GM18867 (cell line): ENCODE measurements around the gene USP12.

Source experiments
- ATAC-seq: cut with Tn5 transposase; IDR thresholded peaks from one replicate; pipeline ENCODE4 v1.9.1; 2021; ENCODE audit warnings: mild to moderate bottlenecking, moderate library complexity; ENCODE audit not compliant: unreplicated experiment

Gene USP12

DNA sequence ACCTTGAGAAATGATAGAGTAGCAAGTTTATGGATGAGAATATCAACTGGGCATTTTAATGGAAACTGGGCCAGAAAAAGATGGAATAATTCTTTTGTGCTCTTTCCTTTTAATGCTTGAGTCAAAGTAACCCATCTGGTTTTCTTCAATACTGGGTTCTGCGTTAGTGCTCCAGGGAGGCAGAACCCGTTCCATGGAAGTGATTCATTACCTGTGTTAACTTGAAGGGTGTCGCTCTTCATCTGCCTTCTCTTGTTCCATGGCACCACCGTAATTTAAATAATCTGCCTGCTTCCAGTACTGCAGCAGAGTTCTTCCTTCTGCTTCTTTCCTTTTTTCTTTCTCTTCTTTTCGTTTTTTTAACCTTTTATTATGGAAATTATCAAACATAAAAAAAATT is 14.7 kb upstream of the USP12 start:
- ATAC-seq, result no peak

- no peak for ATAC-seq
Measured at GRCh38 chr13:27183561-27184147, 12.0 kb upstream of the USP12 start.

DNA sequence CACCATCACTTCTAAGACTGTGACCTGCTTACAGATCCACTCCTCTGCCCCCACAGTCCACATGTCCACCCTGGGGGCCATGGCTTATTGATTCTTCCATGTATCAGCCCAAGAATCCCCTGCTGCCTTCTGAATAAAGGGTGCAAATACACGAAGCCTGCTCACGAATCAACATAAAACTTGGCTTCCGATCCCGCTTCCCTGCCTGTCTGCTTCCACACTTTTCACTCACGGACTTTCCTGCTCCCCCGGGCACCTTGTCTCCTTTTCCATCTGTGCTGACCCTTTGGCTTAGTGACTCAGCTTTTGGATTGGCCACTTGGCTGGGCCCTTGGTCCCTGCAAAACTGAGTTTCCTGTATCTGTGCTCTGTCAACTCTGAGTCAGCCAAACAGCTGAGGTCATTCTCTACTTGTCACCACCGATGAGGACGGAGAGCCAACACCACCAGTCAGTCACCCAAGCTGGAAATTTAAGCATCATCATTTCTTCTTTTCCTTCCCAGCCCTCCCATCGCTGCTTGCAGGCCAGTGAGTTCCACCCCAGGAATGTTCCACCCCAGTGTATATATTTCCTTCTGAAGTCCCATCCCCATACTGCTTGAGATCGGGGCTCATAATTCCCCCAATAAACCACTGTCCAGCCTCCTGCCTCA is 11.4 kb upstream of the USP12 start:
- ATAC-seq, result no peak

GRCh38 chr13:27182054-27182453 is 10.4 kb upstream of the USP12 start:
- no peak for ATAC-seq

GRCh38 chr13:27177852-27178251 is 6.2 kb upstream of the USP12 start:
- ATAC-seq, result no peak

GRCh38 chr13:27176470-27177410 is 5.1 kb upstream of the USP12 start:
- ATAC-seq, result no peak

GRCh38 chr13:27174766-27175455 is 3.3 kb upstream of the USP12 start:
- no peak for ATAC-seq

- no peak for ATAC-seq
Measured at GRCh38 chr13:27172495-27172842, 858 bp upstream of the USP12 start.

GRCh38 chr13:27171827-27172494 is 350 bp upstream of the USP12 start:
- peak; percentile 76 for ATAC-seq

- ATAC-seq, result no peak
Measured at GRCh38 chr13:27170516-27171243, 931 bp downstream of the USP12 start.

- no peak for ATAC-seq
Measured at GRCh38 chr13:27170221-27170515, 1.4 kb downstream of the USP12 start.

DNA sequence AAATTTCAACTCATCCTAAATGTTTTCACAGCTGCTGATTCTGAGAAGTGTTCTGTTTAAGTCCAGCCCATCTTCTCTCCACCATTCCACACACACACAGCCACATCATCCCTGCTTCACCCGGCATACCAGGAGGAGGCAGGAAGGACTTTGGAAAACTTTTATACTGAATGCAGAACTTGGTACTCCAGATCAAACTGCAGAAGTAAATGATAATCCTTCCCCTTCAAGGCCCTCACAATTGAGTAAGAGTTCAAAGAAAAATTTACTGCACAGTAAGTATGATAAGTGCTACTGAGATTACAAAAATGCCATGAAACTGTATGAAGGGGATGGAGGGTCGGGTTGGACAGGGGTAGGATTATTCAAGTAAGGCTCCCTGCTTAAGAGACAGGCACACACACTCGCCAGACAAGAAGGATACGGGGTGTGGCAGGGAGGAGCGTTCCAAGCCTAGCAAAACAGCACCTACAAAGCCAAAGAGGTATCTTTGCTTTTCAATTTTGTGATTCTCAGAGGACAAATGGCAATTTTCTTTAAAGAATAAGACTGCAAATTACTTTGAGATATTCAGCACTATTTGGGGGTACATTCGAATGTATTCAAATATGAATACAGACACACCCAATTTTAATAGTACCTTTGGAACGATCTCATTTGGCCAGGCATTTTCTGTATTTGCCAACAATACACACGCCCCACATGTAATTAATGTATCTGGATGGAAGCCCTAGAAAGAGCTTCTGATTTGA is 2.5 kb downstream of the USP12 start:
- ATAC-seq, result no peak

- no peak for ATAC-seq
Measured at GRCh38 chr13:27168086-27168485, 3.5 kb downstream of the USP12 start.

DNA sequence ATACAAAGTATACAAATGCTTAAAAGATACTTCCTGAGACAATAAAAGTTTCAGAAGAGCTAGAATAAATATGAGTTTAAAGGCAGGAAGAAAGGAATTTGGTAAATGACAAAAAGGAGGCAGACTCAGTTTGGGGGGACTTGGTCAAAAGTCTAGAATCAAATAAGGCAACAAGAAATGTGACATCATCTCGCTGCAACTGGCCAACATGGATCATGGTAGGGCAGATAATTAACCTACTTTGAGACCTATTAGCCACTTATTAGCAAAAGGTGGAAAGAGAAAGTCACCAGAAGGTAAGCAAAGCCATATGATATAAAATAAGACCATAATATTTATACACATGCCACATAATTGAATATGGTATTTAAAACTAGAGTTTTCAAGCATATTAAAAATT is 5.3 kb downstream of the USP12 start:
- no peak for ATAC-seq

DNA sequence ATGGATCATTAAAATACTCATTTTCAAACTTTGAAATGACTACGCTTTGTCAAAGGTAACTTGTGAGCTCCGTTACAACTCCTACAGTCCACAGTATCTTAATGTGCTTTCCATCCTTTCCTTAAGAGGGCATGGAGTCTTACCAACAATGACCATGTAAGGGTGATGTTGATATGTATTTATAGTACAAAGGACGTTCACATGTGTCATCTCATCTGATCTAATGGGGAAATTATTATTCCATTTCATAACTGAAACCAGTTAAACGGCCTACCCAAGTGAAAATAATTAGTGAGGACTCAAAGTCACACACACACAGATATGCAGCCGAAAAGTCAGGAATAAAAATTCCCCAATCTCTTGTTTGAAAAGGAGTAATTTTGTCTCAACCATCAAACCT is 9.6 kb downstream of the USP12 start:
- ATAC-seq, result no peak

- ATAC-seq, result no peak
Measured at GRCh38 chr13:27161423-27161822, 10.2 kb downstream of the USP12 start.

GRCh38 chr13:27160657-27161295 is 10.8 kb downstream of the USP12 start:
- no peak for ATAC-seq

DNA sequence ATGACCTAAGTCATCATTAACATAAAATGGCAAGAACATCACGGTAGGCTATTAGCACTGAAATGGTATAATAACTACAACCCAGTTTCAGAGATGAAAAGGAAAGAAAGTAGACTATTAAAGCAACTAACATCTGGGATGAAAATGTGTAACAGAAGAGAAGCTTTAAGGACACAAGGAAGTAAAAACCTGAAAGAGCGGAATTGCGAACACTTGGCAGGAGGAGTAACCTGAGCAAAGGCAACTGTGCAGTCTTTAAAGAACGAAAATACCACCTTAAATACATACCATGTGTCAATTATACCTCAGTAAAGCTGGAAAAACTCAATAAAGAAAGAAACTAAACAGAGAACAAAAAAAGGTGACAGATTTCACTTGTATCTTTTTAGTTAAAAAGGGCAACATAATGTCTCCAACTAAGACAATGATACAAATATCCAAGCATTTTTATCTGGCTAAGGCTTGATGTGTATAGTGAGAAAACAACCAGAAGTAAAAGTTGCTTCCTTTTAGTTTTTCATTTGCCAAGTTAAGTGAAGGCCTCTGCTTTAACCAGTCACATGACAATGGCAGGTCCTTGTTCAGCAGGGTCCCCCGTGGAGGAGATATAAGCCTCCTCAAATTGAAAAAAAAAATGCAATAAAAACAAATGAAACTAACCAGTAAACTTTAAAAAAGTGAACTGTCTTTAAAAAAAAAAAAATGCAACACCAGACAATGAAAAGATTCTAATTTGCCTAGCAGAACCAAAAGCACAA is 11.6 kb downstream of the USP12 start:
- ATAC-seq, result no peak
